ENCODE measurements around the gene MGLL. TPM values are rescaled to one million over a fixed set of nuclear protein-coding genes. Genes with fewer than 3 reads are reported as not detected.

Gene MGLL
- total and polyA plus RNA-seq, 4 donors, result 9.4 to 277 (median 74.2) TPM

- no peak overlapping the region for H3K4me3 ChIP-seq (ENCODE audit: low read depth in 1 of 3, low read length in 3 of 3)
- no peaks in the 10 kb centered on the region for H3K9me3 ChIP-seq (ENCODE audit: control insufficient read depth in 4 of 4, low read length in 3 of 4)
These were observed 111.2 kb downstream of the MGLL start for GRCh38 chr3:127711021-127711695.

More at GRCh38 chr3:127711021-127711695, 111.2 kb downstream of the MGLL start:
- DNase-seq (ENCODE audit: low spot score), result no peak
- no peak overlapping the region for H3K9ac ChIP-seq (ENCODE audit: low read depth in 1 of 2, low read length in 2 of 2)
- no peaks in the 10 kb centered on the region for H3K4me1 ChIP-seq (ENCODE audit: control insufficient read depth in 4 of 4, insufficient read depth in 4 of 4, low read length in 3 of 4)
- H3K27me3 ChIP-seq (ENCODE audit: control insufficient read depth in 4 of 4, insufficient read depth in 4 of 4, low read length in 3 of 4), result no peaks in the 10 kb centered on the region
- H3K36me3 ChIP-seq (ENCODE audit: control insufficient read depth in 4 of 4, insufficient read depth in 3 of 4, low read depth in 1 of 4, low read length in 3 of 4), result peaks cover 3 to 43% (median 25%) of the 10 kb centered on the region in 4 donors
- WGBS, result 89% methylated on average over 14 of the region's 14 CpGs
- no peak overlapping the region for H3K27ac ChIP-seq (ENCODE audit: low read depth in 1 of 2, low read length in 2 of 2)
- TF ChIP-seq FOXA1 (IDR thresholded peaks at IDR 0.05), result no peak
- TF ChIP-seq RAD21 (IDR thresholded peaks at IDR 0.05), result no peak
- TF ChIP-seq FOXA2 (IDR thresholded peaks at IDR 0.05), result no peak
- TF ChIP-seq ZBTB33 (IDR thresholded peaks at IDR 0.05), result no peak
- TF ChIP-seq JUND (IDR thresholded peaks at IDR 0.05), result no peak
- TF ChIP-seq REST (IDR thresholded peaks at IDR 0.05), result no peak
- no peak for TF ChIP-seq EGR1 (IDR thresholded peaks at IDR 0.05; ENCODE audit: low read depth in 2 of 2)
- no peak for TF ChIP-seq NR2F2 (IDR thresholded peaks at IDR 0.05)
- TF ChIP-seq HNF4G (IDR thresholded peaks at IDR 0.05), result no peak
- no peak for TF ChIP-seq MAX (IDR thresholded peaks at IDR 0.05)
- TF ChIP-seq, protein P1, sequence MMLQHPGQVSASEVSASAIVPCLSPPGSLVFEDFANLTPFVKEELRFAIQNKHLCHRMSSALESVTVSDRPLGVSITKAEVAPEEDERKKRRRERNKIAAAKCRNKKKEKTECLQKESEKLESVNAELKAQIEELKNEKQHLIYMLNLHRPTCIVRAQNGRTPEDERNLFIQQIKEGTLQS (IDR thresholded peaks at IDR 0.05), result no peak
- no peak for TF ChIP-seq HNF4A (conservative IDR thresholded peaks at IDR 0.05)
